K562 treated with DMSO at 1 percent for 12 hours (cell line): ENCODE data around the gene OR2L8. TPM values are rescaled to one million over a fixed set of nuclear protein-coding genes. Genes with fewer than 3 reads are reported as not detected.

Source experiments
- total RNA-seq: library from RNA; unstranded; fragments of 300-600 nt; gene quantifications from 2 replicates; pipeline ENCODE4 v1.2.3, GENCODE V29; 2022; ENCODE audit not compliant: insufficient read depth

The OR2L8 gene, protein sequence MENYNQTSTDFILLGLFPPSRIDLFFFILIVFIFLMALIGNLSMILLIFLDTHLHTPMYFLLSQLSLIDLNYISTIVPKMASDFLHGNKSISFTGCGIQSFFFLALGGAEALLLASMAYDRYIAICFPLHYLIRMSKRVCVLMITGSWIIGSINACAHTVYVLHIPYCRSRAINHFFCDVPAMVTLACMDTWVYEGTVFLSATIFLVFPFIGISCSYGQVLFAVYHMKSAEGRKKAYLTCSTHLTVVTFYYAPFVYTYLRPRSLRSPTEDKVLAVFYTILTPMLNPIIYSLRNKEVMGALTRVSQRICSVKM
- total RNA-seq = not detected in 2 replicates

DNA sequence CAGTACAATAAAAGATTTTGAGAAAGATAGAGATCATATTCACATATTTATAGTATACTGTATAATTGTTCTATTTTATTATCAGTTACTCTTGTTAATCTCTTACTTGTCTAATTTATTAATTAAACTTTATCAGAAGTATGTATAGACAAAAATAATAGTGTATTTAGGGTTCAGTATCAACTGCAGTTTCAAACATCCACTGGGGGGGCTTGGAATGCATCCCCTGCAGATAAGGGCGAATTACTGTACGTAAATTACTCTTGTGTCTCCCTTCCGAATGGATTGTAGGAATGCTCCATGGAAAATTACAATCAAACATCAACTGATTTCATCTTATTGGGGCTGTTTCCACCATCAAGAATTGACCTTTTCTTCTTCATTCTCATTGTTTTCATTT is at the start of gene OR2L8:
OR2L8 (plus strand) TSS at position 301 of the 400 bp plus-strand sequence; CDS start at position 301, 0 bp downstream.

DNA sequence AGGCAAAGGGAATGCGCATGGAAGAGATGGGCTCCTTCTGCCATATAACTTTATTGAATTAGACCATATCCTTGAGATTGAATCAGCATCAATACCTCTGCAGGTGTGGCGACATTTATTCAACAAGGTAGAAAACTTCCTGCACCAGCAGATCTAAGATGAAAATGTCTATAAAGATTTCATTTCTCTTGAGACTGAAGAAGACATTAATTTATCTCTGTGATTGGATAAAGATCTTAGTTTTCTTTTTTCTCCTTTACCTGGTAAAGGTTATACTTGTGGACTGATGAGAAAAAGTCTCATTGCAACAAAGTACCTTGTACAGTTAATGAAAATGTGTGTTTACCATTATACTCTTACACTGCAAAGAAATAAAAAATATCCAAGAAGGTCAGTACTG is 28.7 kb upstream of the OR2L8 start, which contains the start of gene OR2T8:
OR2T8 (plus strand) TSS at position 301 of the 400 bp plus-strand sequence. CDS start 766 bp downstream, outside the sequence.

DNA sequence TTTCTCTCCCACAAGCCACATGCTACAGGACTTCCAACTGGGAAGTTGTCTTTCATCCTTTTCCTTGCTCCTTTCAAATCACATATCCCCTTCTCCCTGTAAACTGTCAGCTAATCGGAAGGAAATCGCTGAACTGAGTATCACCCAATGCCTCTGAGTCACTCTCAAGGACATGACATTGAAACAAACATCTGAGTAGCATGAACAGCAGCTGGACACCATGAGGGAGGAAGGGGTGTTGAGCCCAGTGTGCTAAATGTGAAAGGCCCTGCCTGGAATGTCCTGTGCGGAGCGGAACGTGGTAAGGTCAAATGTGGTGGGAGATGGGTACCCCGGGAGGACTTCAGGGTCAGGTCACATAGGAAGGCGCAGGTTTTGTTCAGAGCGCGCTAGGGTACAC is 23.8 kb upstream of the OR2L8 start, which contains the start of gene OR2AJ1:
OR2AJ1 (plus strand) TSS at position 22 of the 400 bp plus-strand sequence. CDS start 8,880 bp downstream, outside the sequence.

DNA sequence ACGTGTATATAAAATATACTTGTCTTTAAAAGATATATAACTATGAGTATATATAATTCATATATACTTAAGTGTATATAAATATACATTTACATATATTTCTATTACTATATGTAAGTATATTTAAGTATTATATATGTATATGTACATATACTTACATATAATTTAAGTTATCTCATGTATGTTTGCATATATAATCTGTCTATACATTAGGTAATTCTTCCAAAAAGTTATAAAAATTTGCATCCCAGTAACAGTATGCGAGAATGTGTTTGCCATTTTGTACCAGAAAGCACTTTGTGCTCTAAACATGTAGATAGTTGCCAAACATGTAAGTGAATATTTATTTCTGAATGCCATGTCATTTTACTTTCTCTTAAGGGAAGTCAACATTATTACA is 16.3 kb downstream of the OR2L8 start, which contains the start of gene OR2AK2:
OR2AK2 (plus strand) TSS at position 301 of the 400 bp plus-strand sequence. CDS start 144 bp downstream, outside the sequence.

Other genes starting within 250 kb of the OR2L8 start
- gene OR6F1, start 232.2 kb upstream of the OR2L8 start, total RNA-seq = not detected in 2 replicates
- gene OR14K1, start 210.2 kb upstream of the OR2L8 start, total RNA-seq = not detected in 2 replicates
- gene OR14A2, start 200.7 kb upstream of the OR2L8 start, total RNA-seq = not detected in 2 replicates
- not detected in 2 replicates for gene OR1C1, start 188.3 kb upstream of the OR2L8 start, total RNA-seq
- not detected in 2 replicates for gene OR14A16, start 124.7 kb upstream of the OR2L8 start, total RNA-seq
- gene OR11L1, start 107.0 kb upstream of the OR2L8 start, total RNA-seq = not detected in 2 replicates
- 6.8 and 25.3 TPM in 2 replicates for gene TRIM58, start 91.7 kb upstream of the OR2L8 start, total RNA-seq
- 8.5 TPM in 1 of 2 replicates, not detected in the other for gene OR2W3, start 53.3 kb upstream of the OR2L8 start, total RNA-seq
- not detected in 2 replicates for gene OR2T8, start 28.6 kb upstream of the OR2L8 start, total RNA-seq
- gene OR2AJ1, start 24.0 kb upstream of the OR2L8 start, total RNA-seq = not detected in 2 replicates
- not detected in 2 replicates for gene OR2AK2, start 16.4 kb downstream of the OR2L8 start, total RNA-seq
- gene OR2L5, start 64.8 kb downstream of the OR2L8 start, total RNA-seq = not detected in 2 replicates
- not detected in 2 replicates for gene OR2L2, start 81.2 kb downstream of the OR2L8 start, total RNA-seq
- gene OR2L3, start 98.0 kb downstream of the OR2L8 start, total RNA-seq = not detected in 2 replicates
- gene OR2L13, start 146.3 kb downstream of the OR2L8 start, total RNA-seq = not detected in 2 replicates
- not detected in 2 replicates for gene OR2M5, start 196.3 kb downstream of the OR2L8 start, total RNA-seq
- gene OR2M2, start 226.0 kb downstream of the OR2L8 start, total RNA-seq = not detected in 2 replicates
- not detected in 2 replicates for gene OR2M3, start 248.4 kb downstream of the OR2L8 start, total RNA-seq